ENCODE data around the gene CYP2A13. TPM values are rescaled to one million over a fixed set of nuclear protein-coding genes. Genes with fewer than 3 reads are reported as not detected.
"Not testable (repeated sequence)": the region's sequence is repeated elsewhere in the genome, so short reads cannot be mapped to it uniquely, and the experiment has no call there.

CYP2A13 gene
- total RNA-seq, result not detected

- no peak for DNase-seq (ENCODE audit: low spot score)
Measured at GRCh38 chr19:41088151-41088550, at the start of gene CYP2A13. Gene CYP2A13, plus strand, starts transcription at chr19:41088451. Its CDS starts 21 bp downstream, at chr19:41088472.

- no peak for DNase-seq (ENCODE audit: low spot score)
Measured at GRCh38 chr19:41039806-41040205, 48.4 kb upstream of the CYP2A13 start.

GRCh38 chr19:41045095-41045494 lies 43.2 kb upstream of the CYP2A13 start:
- not testable (repeated sequence) for DNase-seq (ENCODE audit: low spot score)

- no peak for DNase-seq (ENCODE audit: low spot score)
Measured at GRCh38 chr19:41050426-41050825, 37.8 kb upstream of the CYP2A13 start.

GRCh38 chr19:41052162-41052561 lies 36.1 kb upstream of the CYP2A13 start:
- not testable (repeated sequence) for DNase-seq (ENCODE audit: low spot score)

GRCh38 chr19:41053331-41053730 lies 34.9 kb upstream of the CYP2A13 start:
- not testable (repeated sequence) for DNase-seq (ENCODE audit: low spot score)

GRCh38 chr19:41064974-41065569 lies 23.2 kb upstream of the CYP2A13 start:
- DNase-seq (ENCODE audit: low spot score), result no peak

- no peak for DNase-seq (ENCODE audit: low spot score)
Measured at GRCh38 chr19:41076286-41076685, 12.0 kb upstream of the CYP2A13 start.

- DNase-seq (ENCODE audit: low spot score), result no peak
Measured at GRCh38 chr19:41083516-41083915, 4.7 kb upstream of the CYP2A13 start.

- DNase-seq (ENCODE audit: low spot score), result no peak
Measured at GRCh38 chr19:41085748-41086415, 2.4 kb upstream of the CYP2A13 start.

GRCh38 chr19:41089959-41090358 lies 1.7 kb downstream of the CYP2A13 start:
- no peak for DNase-seq (ENCODE audit: low spot score)

GRCh38 chr19:41095703-41096102 lies 7.5 kb downstream of the CYP2A13 start:
- DNase-seq (ENCODE audit: low spot score), result no peak

- DNase-seq (ENCODE audit: low spot score), result no peak
Measured at GRCh38 chr19:41096353-41096752, 8.1 kb downstream of the CYP2A13 start.

- no peak for DNase-seq (ENCODE audit: low spot score)
Measured at GRCh38 chr19:41097302-41097701, 9.1 kb downstream of the CYP2A13 start.

GRCh38 chr19:41098762-41099161 lies 10.5 kb downstream of the CYP2A13 start:
- no peak for DNase-seq (ENCODE audit: low spot score)

GRCh38 chr19:41102210-41102609 lies 14.0 kb downstream of the CYP2A13 start:
- DNase-seq (ENCODE audit: low spot score), result not testable (repeated sequence)

GRCh38 chr19:41106177-41106576 lies 17.9 kb downstream of the CYP2A13 start:
- no peak for DNase-seq (ENCODE audit: low spot score)

- no peak for DNase-seq (ENCODE audit: low spot score)
Measured at GRCh38 chr19:41111296-41111695, 23.0 kb downstream of the CYP2A13 start.

- DNase-seq (ENCODE audit: low spot score), result no peak
Measured at GRCh38 chr19:41111750-41112295, 23.6 kb downstream of the CYP2A13 start.

- no peak for DNase-seq (ENCODE audit: low spot score)
Measured at GRCh38 chr19:41112728-41113290, 24.6 kb downstream of the CYP2A13 start.

GRCh38 chr19:41114132-41114531 lies 25.9 kb downstream of the CYP2A13 start, which contains the start of gene CYP2F1:
Gene CYP2F1, plus strand, starts transcription at chr19:41114432. Its CDS starts 1,757 bp downstream, at chr19:41116189.
- DNase-seq (ENCODE audit: low spot score), result no peak

- DNase-seq (ENCODE audit: low spot score), result no peak
Measured at GRCh38 chr19:41116261-41116660, 28.0 kb downstream of the CYP2A13 start.
